ENCODE data around the gene PRDX1. TPM values are rescaled to one million over a fixed set of nuclear protein-coding genes. Genes with fewer than 3 reads are reported as not detected.

Gene PRDX1
- total and polyA plus RNA-seq, 2 of the 8 experiments (the other 6 are each of a cell fraction or from before 2014, with no cell fraction given), result 1,165 to 1,418 TPM

DNA sequence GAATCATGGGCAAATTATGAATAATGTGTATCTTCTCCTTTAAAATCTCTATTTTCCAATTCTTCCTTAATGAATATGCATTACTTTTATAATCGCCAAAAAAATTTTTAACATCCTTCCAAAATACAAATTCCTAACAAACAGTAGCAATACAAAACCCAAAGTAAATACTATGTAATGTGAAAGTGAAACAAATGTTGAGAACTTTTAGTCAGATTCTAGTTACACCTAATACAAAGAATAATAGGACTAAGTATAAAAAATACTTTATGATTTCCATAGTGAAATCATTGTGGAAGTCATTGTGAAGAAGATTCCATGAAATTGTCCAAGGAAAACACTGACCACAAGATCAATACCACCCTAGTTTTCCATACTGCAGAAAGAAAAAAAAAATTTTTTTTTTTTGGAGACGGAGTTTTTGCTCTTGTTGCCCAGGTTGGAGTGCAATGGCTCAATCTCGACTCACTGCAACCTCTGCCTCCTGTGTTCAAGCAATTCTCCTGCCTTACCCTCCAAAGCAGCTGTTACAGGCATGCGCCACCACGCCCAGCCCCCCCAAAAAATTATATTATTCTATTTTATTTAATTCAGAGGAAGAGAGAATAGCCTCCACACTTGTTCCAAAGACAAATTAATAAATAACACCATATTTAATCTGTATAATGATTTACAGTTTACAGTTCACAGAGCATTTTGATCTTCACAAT lies 42.5 kb downstream of the PRDX1 start:
- no peak overlapping the region for H2AFZ ChIP-seq (ENCODE audit: low read length)
- H2BK5ac ChIP-seq (ENCODE audit: low read depth, low read length), result no peak overlapping the region
- no peak overlapping the region for H2BK12ac ChIP-seq (ENCODE audit: low read depth, low read length)
- H3K4me2 ChIP-seq (ENCODE audit: insufficient read depth in 1 of 2, low read depth in 2 of 2, low read length in 2 of 2), result no peak overlapping the region
- TF ChIP-seq CTBP2 (IDR thresholded peaks at IDR 0.05; ENCODE audit: borderline replicate concordance, insufficient read depth, insufficient read length, low read length) (no peak), TEAD4 (IDR thresholded peaks at IDR 0.05; ENCODE audit: low read depth, low read length) (no peak), YY1 (IDR thresholded peaks at IDR 0.05; ENCODE audit: low read depth, low read length) (no peak), RBBP5 (IDR thresholded peaks at IDR 0.05; ENCODE audit: borderline replicate concordance, low read depth, low read length) (no peak), TBP (IDR thresholded peaks at IDR 0.05; ENCODE audit: low read depth, low read length) (no peak), CREB1 (IDR thresholded peaks at IDR 0.05) (no peak)
- TF ChIP-seq, protein P1, sequence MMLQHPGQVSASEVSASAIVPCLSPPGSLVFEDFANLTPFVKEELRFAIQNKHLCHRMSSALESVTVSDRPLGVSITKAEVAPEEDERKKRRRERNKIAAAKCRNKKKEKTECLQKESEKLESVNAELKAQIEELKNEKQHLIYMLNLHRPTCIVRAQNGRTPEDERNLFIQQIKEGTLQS (IDR thresholded peaks at IDR 0.05; ENCODE audit: insufficient read depth, low read depth, low read length), result no peak
- no peaks in the 10 kb centered on the region for H3K4me1 ChIP-seq (replicated peaks in 1 of 4; ENCODE audit: control insufficient read depth in 3 of 4, insufficient read depth in 4 of 4, low read length in 3 of 4)
- H4K8ac ChIP-seq (ENCODE audit: extremely low read depth, insufficient read depth, low read length), result no peak overlapping the region
- H3K14ac ChIP-seq (ENCODE audit: insufficient read length), result no peak overlapping the region
- H3K36me3 ChIP-seq (ENCODE audit: control insufficient read depth in 2 of 4, insufficient read depth in 4 of 4, low read length in 3 of 4), result no peaks in the 10 kb centered on the region
- H3K18ac ChIP-seq (ENCODE audit: extremely low read depth, low read length), result no peak overlapping the region
- H4K91ac ChIP-seq (replicated peaks; ENCODE audit: insufficient read length, low read length), result no peak overlapping the region
- DNase-seq (ENCODE audit: low read depth in 1 of 2, low spot score in 2 of 2), result no peak
- H3K4me3 ChIP-seq (ENCODE audit: extremely low read depth in 1 of 4, insufficient read depth in 2 of 4, low read depth in 3 of 4, low read length in 4 of 4), result no peak overlapping the region
- 89 to 100% methylated on average over 1 to 5 of the region's 5 CpGs for WGBS, 2 experiments (ENCODE audit: extremely low coverage in 1 of 2, insufficient coverage in 1 of 2, insufficient read length in 1 of 2, insufficient replicate concordance in 2 of 2, low coverage in 1 of 2, low lambda C conversion rate in 2 of 2, missing lambda C conversion rate in 1 of 2)
- H2BK15ac ChIP-seq (ENCODE audit: low read length), result no peak overlapping the region
- H4K5ac ChIP-seq (ENCODE audit: insufficient read length, low read depth, low read length), result no peak overlapping the region
- no peaks in the 10 kb centered on the region for H3K79me1 ChIP-seq (ENCODE audit: low read depth, low read length)
- H3K56ac ChIP-seq (replicated peaks; ENCODE audit: insufficient read length, low read depth, low read length), result no peak overlapping the region
- no peaks in the 10 kb centered on the region for H3K27me3 ChIP-seq (replicated peaks in 1 of 4; ENCODE audit: control insufficient read depth in 3 of 4, extremely low read depth in 1 of 4, insufficient read depth in 3 of 4, low read length in 3 of 4)
- no peaks in the 10 kb centered on the region for H3K9me3 ChIP-seq (ENCODE audit: insufficient read depth in 2 of 2, low read depth in 1 of 2, low read length in 1 of 2)
- CTCF ChIA-PET (ENCODE audit: partially characterized antibody), result interaction anchor here (1.9 kb wide), 1 partner anchor 12 kb away, joined by 5 read pairs; the partner anchor contains the start of gene TESK2
- no peak overlapping the region for H3K4ac ChIP-seq (replicated peaks; ENCODE audit: insufficient read length, low read depth, low read length)
- no peak overlapping the region for H3K9ac ChIP-seq (replicated peaks in 1 of 4; ENCODE audit: extremely low read depth in 1 of 4, low read depth in 3 of 4, low read length in 3 of 4)
- H4K20me1 ChIP-seq (replicated peaks in 1 of 2; ENCODE audit: control insufficient read depth in 1 of 2, insufficient read depth in 2 of 2, low read length in 2 of 2), result no peaks in the 10 kb centered on the region
- no peak overlapping the region for H3K23ac ChIP-seq (ENCODE audit: insufficient read length)
- no peaks in the 10 kb centered on the region for H3K23me2 ChIP-seq (ENCODE audit: low read depth, low read length)
- H3K27ac ChIP-seq (ENCODE audit: low read depth, low read length), result no peak overlapping the region
- H2BK120ac ChIP-seq (replicated peaks; ENCODE audit: low read depth, low read length), result no peak overlapping the region
- H2AK5ac ChIP-seq (ENCODE audit: low read depth, low read length), result no peak overlapping the region
- no peak for FAIRE-seq
- H2BK20ac ChIP-seq (ENCODE audit: low read length), result no peak overlapping the region
- POLR2A ChIA-PET (ENCODE audit: partially characterized antibody), result no interaction called here
- H3K79me2 ChIP-seq (ENCODE audit: control insufficient read depth in 1 of 2, insufficient read depth in 2 of 2, low read length in 2 of 2), result 0 out of 4 replicates have a peak, but pooled peaks cover 0 to 2% of the 10 kb centered on the region in 2 experiments

All from H1 (cell line).